HUES64 (cell line): ENCODE measurements around the gene KANK3.
"Not testable (repeated sequence)": the region's sequence is repeated elsewhere in the genome, so short reads cannot be mapped to it uniquely, and the experiment has no call there.

Experiments used
- H3K27ac ChIP-seq: 2 replicates; pipeline ENCODE4 v1.7.0; 2013; ENCODE audit warnings: low read depth, low read length, inconsistent platforms
- H3K27me3 ChIP-seq: 2 replicates; pipeline ENCODE4 v1.6.1; 2013; ENCODE audit warnings: mild to moderate bottlenecking, low read length; ENCODE audit not compliant: insufficient read depth
- H3K36me3 ChIP-seq: 2 replicates; pipeline ENCODE4 v1.6.1; 2013; ENCODE audit warnings: mild to moderate bottlenecking, low read length; ENCODE audit not compliant: insufficient read depth
- H3K4me1 ChIP-seq: 2 replicates; pipeline ENCODE4 v1.6.1; 2013; ENCODE audit warnings: mild to moderate bottlenecking, low read length, moderate library complexity; ENCODE audit not compliant: insufficient read depth
- H3K4me3 ChIP-seq: 2 replicates; pipeline ENCODE4 v1.5.1; 2013; ENCODE audit warnings: mild to moderate bottlenecking, low read length, moderate library complexity
- H3K9ac ChIP-seq: 2 replicates; pipeline ENCODE4 v1.6.1; 2013; ENCODE audit warnings: mild to moderate bottlenecking, low read depth, low read length
- H3K9me3 ChIP-seq: 2 replicates; pipeline ENCODE4 v1.6.1; 2013; ENCODE audit warnings: low read depth, low read length; ENCODE audit not compliant: insufficient read depth
- WGBS: fragments of 150-250, 120-280 bp; methylation state at CpG from one replicate; pipeline ENCODE4 v1.1.7; 2013; ENCODE audit warnings: missing lambda C conversion rate; 5-methylcytosine and 5-hydroxymethylcytosine counted together

The KANK3 gene

GRCh38 chr19:8385566-8385965 is 42.5 kb upstream of the KANK3 start:
- H3K9me3 ChIP-seq, H3K4me1 ChIP-seq, H3K27ac ChIP-seq, H3K9ac ChIP-seq, H3K27me3 ChIP-seq, H3K4me3 ChIP-seq, H3K36me3 ChIP-seq: not testable (repeated sequence)
- 98% methylated on average over 3 of the region's 3 CpGs for WGBS

- not testable (repeated sequence) for H3K4me3 ChIP-seq, H3K27me3 ChIP-seq, H3K9ac ChIP-seq, H3K36me3 ChIP-seq, H3K9me3 ChIP-seq, H3K27ac ChIP-seq, H3K4me1 ChIP-seq
- 86% methylated on average over 2 of the region's 2 CpGs for WGBS
Observed at GRCh38 chr19:8385103-8385502, 42.0 kb upstream of the KANK3 start.

- not testable (repeated sequence) for H3K9me3 ChIP-seq, H3K27ac ChIP-seq, H3K27me3 ChIP-seq, H3K4me1 ChIP-seq, H3K36me3 ChIP-seq, H3K4me3 ChIP-seq, H3K9ac ChIP-seq
- 89% methylated on average over 1 of the region's 4 CpGs for WGBS
Observed at GRCh38 chr19:8384569-8384968, 41.5 kb upstream of the KANK3 start.

- not testable (repeated sequence) for H3K9ac ChIP-seq, H3K9me3 ChIP-seq, H3K27me3 ChIP-seq, H3K4me3 ChIP-seq, H3K27ac ChIP-seq, H3K36me3 ChIP-seq, H3K4me1 ChIP-seq
- WGBS, result 96% methylated on average over 13 of the region's 13 CpGs
Observed at GRCh38 chr19:8379156-8379891, 36.3 kb upstream of the KANK3 start.

- Histone ChIP-seq H3K27me3 (no peaks in the 10 kb centered on the region), H3K27ac (no peak overlapping the region), H3K36me3 (peaks cover 1% of the 10 kb centered on the region; the same call in 1 of the 2 replicates), H3K9ac (no peak overlapping the region), H3K9me3 (no peaks in the 10 kb centered on the region; the same call in 1 of the 2 replicates), H3K4me1 (peaks cover 6% of the 10 kb centered on the region; the same call in 1 of the 2 replicates), H3K4me3 (no peak overlapping the region)
- 92% methylated on average over 1 of the region's 1 CpG for WGBS
Observed at GRCh38 chr19:8377598-8377997, 34.5 kb upstream of the KANK3 start.

- not testable (repeated sequence) for H3K27me3 ChIP-seq, H3K27ac ChIP-seq, H3K9me3 ChIP-seq, H3K9ac ChIP-seq, H3K4me3 ChIP-seq, H3K4me1 ChIP-seq, H3K36me3 ChIP-seq
- 94% methylated on average over 9 of the region's 10 CpGs for WGBS
Observed at GRCh38 chr19:8376373-8376974, 33.4 kb upstream of the KANK3 start.

GRCh38 chr19:8375766-8376165 is 32.7 kb upstream of the KANK3 start:
- not testable (repeated sequence) for H3K27me3 ChIP-seq, H3K9me3 ChIP-seq, H3K4me1 ChIP-seq, H3K9ac ChIP-seq, H3K27ac ChIP-seq, H3K4me3 ChIP-seq, H3K36me3 ChIP-seq
- 98% methylated on average over 32 of the region's 32 CpGs for WGBS

- Histone ChIP-seq H3K4me1 (no peaks in the 10 kb centered on the region), H3K27me3 (no peaks in the 10 kb centered on the region), H3K36me3 (peaks cover 9% of the 10 kb centered on the region; the same call in 1 of the 2 replicates), H3K4me3 (no peak overlapping the region), H3K9me3 (no peaks in the 10 kb centered on the region; the same call in 1 of the 2 replicates), H3K9ac (no peak overlapping the region), H3K27ac (no peak overlapping the region)
- WGBS, result 92% methylated on average over 26 of the region's 26 CpGs
Observed at GRCh38 chr19:8373867-8374813, 31.1 kb upstream of the KANK3 start.

- Histone ChIP-seq H3K36me3 (peaks cover 13% of the 10 kb centered on the region; the same call in 1 of the 2 replicates), H3K4me1 (peaks cover 13% of the 10 kb centered on the region), H3K9ac (no peak overlapping the region), H3K27ac (no peak overlapping the region), H3K9me3 (no peaks in the 10 kb centered on the region), H3K4me3 (no peak overlapping the region), H3K27me3 (no peaks in the 10 kb centered on the region)
- 91% methylated on average over 27 of the region's 28 CpGs for WGBS
Observed at GRCh38 chr19:8371011-8371804, 28.1 kb upstream of the KANK3 start.

- 89% methylated on average over 16 of the region's 19 CpGs for WGBS
- Histone ChIP-seq H3K9ac (no peak overlapping the region), H3K4me3 (no peak overlapping the region), H3K27ac (no peak overlapping the region), H3K4me1 (peaks cover 13% of the 10 kb centered on the region), H3K36me3 (peaks cover 13% of the 10 kb centered on the region; the same call in 1 of the 2 replicates), H3K9me3 (no peaks in the 10 kb centered on the region), H3K27me3 (peaks cover 6% of the 10 kb centered on the region)
Observed at GRCh38 chr19:8370176-8371010, 27.3 kb upstream of the KANK3 start.
